DOHH2 (cell line): ENCODE results near the gene PAGR1.

Source experiments
- H3F3A ChIP-seq: fragments of 200-600 bp; sonication (generic), shearing (Covaris generic); 2 replicates; pipeline ENCODE4 v1.6.0; 2016; ENCODE audit warnings: antibody characterized with exemption, mild to moderate bottlenecking; ENCODE audit not compliant: control insufficient read depth, insufficient read depth
- H3K27ac ChIP-seq: fragments of 200-600 bp; sonication (generic); 2 replicates; pipeline ENCODE4 v1.5.1; 2014; ENCODE audit warnings: low read depth, mild to moderate bottlenecking, low read length, moderate library complexity
- H3K27me3 ChIP-seq: fragments of 200-600 bp; sonication (generic); 2 replicates; pipeline ENCODE4 v1.6.1; 2014; ENCODE audit warnings: mild to moderate bottlenecking, low read length, mixed read lengths; ENCODE audit not compliant: control insufficient read depth
- H3K36me3 ChIP-seq: fragments of 200-600 bp; sonication (generic); 2 replicates; pipeline ENCODE4 v1.6.1; 2014; ENCODE audit warnings: mild to moderate bottlenecking, low read length, moderate library complexity, mixed read lengths; ENCODE audit not compliant: control insufficient read depth
- H3K4me1 ChIP-seq: fragments of 200-600 bp; sonication (generic); 2 replicates; pipeline ENCODE4 v1.6.1; 2014; ENCODE audit warnings: mild to moderate bottlenecking, low read length, mixed read lengths; ENCODE audit not compliant: control insufficient read depth
- H3K4me2 ChIP-seq: fragments of 200-600 bp; sonication (generic); 2 replicates; pipeline ENCODE4 v1.6.0; 2014; ENCODE audit warnings: mild to moderate bottlenecking, low read length, moderate library complexity
- H3K4me3 ChIP-seq: fragments of 200-600 bp; sonication (generic); 2 replicates; pipeline ENCODE4 v1.5.1; 2014; ENCODE audit warnings: mild to moderate bottlenecking, low read length, mixed read lengths
- H3K79me2 ChIP-seq: fragments of 200-600 bp; sonication (generic); 2 replicates; pipeline ENCODE4 v1.6.1; 2014; ENCODE audit warnings: mild to moderate bottlenecking, low read length, mixed read lengths; ENCODE audit not compliant: control insufficient read depth
- H3K9me2 ChIP-seq: fragments of 200-600 bp; sonication (generic); replicated peaks from 2 replicates; pipeline ENCODE4 v1.6.1; 2014; ENCODE audit warnings: mild to moderate bottlenecking, low read length, mixed read lengths; ENCODE audit not compliant: control insufficient read depth
- H3K9me3 ChIP-seq: fragments of 200-600 bp; sonication (generic); 2 replicates; pipeline ENCODE4 v1.6.1; 2014; ENCODE audit warnings: antibody characterized with exemption, low read length, mixed read lengths; ENCODE audit not compliant: control insufficient read depth, insufficient read depth
- H4K20me1 ChIP-seq: fragments of 200-600 bp; sonication (generic); 2 replicates; pipeline ENCODE4 v1.6.0; 2014; ENCODE audit warnings: low read depth, mild to moderate bottlenecking, antibody characterized with exemption, low read length, moderate library complexity; ENCODE audit not compliant: control insufficient read depth, insufficient read depth
- CTCF ChIP-seq: fragments of 200-600 bp; sonication (generic); IDR thresholded peaks from one replicate; pipeline ENCODE4 v1.5.1; 2014; ENCODE audit warnings: antibody characterized with exemption, mild to moderate bottlenecking, low read depth, low read length; ENCODE audit not compliant: poor library complexity, severe bottlenecking
- EZH2phosphoT487 ChIP-seq: fragments of 200-600 bp; sonication (generic); IDR thresholded peaks from 2 replicates; pipeline ENCODE4 v1.6.1; 2017; ENCODE audit warnings: borderline replicate concordance, mild to moderate bottlenecking, antibody characterized with exemption, low read length, moderate library complexity, mixed read lengths

PAGR1 gene

GRCh38 chr16:29816694-29817441 lies 916 bp downstream of the PAGR1 start:
- Histone ChIP-seq H3K79me2 (peaks cover 49% of the 10 kb centered on the region), H3K36me3 (peaks cover 49% of the 10 kb centered on the region), H3K27ac (peak overlapping the region; percentile 89), H3K4me2 (peak overlapping the region; percentile 98), H3K9me2 (no peaks in the 10 kb centered on the region), H3K9me3 (no peaks in the 10 kb centered on the region), H3K4me1 (peaks cover 77% of the 10 kb centered on the region), H3K27me3 (no peaks in the 10 kb centered on the region), H3K4me3 (peak overlapping the region; percentile 93), H3F3A (peaks cover 5% of the 10 kb centered on the region; the same call in 1 of the 2 replicates), H4K20me1 (peaks cover 20% of the 10 kb centered on the region; the same call in 1 of the 2 replicates)
- no peak for TF ChIP-seq EZH2phosphoT487
- peak; percentile 51 for TF ChIP-seq CTCF

- Histone ChIP-seq H3K4me1 (peaks cover 67% of the 10 kb centered on the region), H3K36me3 (peaks cover 49% of the 10 kb centered on the region), H3K4me3 (peak overlapping the region; percentile 93), H3K27ac (no peak overlapping the region), H3F3A (peaks cover 1% of the 10 kb centered on the region; the same call in 1 of the 2 replicates), H4K20me1 (peaks cover 20% of the 10 kb centered on the region; the same call in 1 of the 2 replicates), H3K79me2 (peaks cover 49% of the 10 kb centered on the region), H3K9me3 (no peaks in the 10 kb centered on the region), H3K4me2 (peak overlapping the region; percentile 98), H3K27me3 (no peaks in the 10 kb centered on the region), H3K9me2 (no peaks in the 10 kb centered on the region)
- TF ChIP-seq EZH2phosphoT487, result no peak
- TF ChIP-seq CTCF, result no peak
These were observed 2.1 kb downstream of the PAGR1 start for GRCh38 chr16:29818082-29818481.

- TF ChIP-seq EZH2phosphoT487 (no peak), CTCF (no peak)
- H3K79me2 ChIP-seq, result peaks cover 49% of the 10 kb centered on the region
- peak overlapping the region; percentile 98 for H3K4me2 ChIP-seq
- peaks cover 53% of the 10 kb centered on the region for H3K4me1 ChIP-seq
- no peak overlapping the region for H3K27ac ChIP-seq
- no peaks in the 10 kb centered on the region for H3K9me3 ChIP-seq
- no peaks in the 10 kb centered on the region for H3F3A ChIP-seq
- peak overlapping the region; percentile 55 for H3K4me3 ChIP-seq
- H4K20me1 ChIP-seq, result peaks cover 20% of the 10 kb centered on the region; the same call in 1 of the 2 replicates
- no peaks in the 10 kb centered on the region for H3K27me3 ChIP-seq
- H3K9me2 ChIP-seq, result no peaks in the 10 kb centered on the region
- H3K36me3 ChIP-seq, result peaks cover 49% of the 10 kb centered on the region
These were observed 3.6 kb downstream of the PAGR1 start for GRCh38 chr16:29819506-29819905.
